ENCODE data around the gene CAND2.
"Not testable (repeated sequence)": the region's sequence is repeated elsewhere in the genome, so short reads cannot be mapped to it uniquely, and the experiment has no call there.

CAND2 gene

GRCh38 chr3:12866836-12867235 is 70.4 kb downstream of the CAND2 start:
- DNase-seq = no peak

GRCh38 chr3:12868039-12869034 is 71.9 kb downstream of the CAND2 start:
- DNase-seq = peak; percentile 81

- no peak for DNase-seq
These were observed 72.6 kb downstream of the CAND2 start for GRCh38 chr3:12869035-12869621.

- DNase-seq = peak; percentile 13
These were observed 74.5 kb downstream of the CAND2 start for GRCh38 chr3:12870942-12871341.

GRCh38 chr3:12871404-12871983 is 75.0 kb downstream of the CAND2 start:
- no peak for DNase-seq

DNA sequence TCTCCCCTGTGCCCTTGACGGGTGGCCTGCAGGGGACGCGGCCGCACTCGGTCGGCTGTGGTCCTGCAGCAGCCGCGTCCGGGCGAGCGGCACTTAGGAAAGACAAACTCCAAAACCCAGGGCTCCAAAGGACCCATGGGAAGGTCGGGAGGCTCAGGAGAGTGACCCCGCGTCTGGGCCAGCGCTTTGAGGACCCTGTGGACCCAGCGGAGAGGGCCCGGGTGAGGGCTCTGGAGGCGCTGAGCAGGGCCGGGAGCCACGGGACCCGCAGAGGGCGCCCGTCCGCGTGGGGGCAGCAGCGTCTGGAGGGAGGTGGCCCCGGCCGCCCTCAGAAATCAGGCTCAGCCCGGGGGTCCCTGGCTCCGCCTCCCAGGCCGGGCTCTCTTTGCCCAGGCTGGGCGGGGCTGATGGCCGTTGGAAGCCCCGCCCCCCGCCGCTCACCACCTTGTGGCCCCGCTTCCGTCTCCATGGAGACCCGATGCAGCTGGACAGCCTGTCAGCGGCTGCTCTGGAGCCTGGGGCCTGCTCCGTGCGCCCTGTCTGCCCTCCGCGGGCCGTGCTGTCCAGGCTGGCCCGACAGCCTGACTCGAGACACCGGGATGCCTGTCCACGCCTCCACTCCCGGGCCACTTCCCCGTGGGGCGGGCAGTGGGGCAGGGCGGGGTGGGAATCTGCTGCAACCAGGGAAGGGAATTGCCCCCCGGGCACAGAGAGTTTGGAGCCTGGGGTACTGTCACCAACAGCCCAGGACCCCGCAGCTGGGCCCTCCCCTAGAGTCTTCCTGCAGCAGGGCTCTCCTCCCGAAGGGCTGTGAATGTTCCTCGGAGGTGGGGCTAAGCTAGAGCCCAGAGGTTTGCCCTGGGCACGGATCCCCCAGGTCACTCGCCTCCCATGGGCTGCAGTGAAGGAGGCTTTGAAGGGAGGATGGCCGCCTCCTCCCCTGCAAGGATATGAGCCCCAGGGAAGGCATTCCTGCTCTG is 79.7 kb downstream of the CAND2 start:
- DNase-seq = peak; percentile 26

GRCh38 chr3:12877040-12877439 is 80.6 kb downstream of the CAND2 start:
- DNase-seq = no peak

GRCh38 chr3:12878141-12878574 is 81.7 kb downstream of the CAND2 start:
- DNase-seq = no peak

DNA sequence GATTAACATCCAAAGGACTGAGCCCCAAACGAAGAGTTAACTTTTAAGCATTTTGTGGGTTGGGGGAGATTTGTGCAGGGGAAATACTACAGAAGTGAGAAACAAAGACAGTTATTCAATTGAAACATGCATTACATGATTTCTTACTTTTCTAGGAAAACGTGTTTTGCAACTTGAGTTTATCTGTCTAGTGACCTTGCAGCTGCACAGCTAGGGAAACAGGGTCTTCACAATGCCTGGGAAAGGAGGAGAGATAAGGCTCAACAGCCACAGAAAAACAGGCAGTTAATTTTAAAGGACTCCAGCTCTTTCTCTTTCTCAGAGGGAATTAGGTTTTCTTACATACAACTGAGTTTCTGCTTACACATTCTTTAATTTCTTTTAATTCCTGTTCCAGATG is 82.3 kb downstream of the CAND2 start:
- DNase-seq = not testable (repeated sequence)

- DNase-seq = no peak
These were observed 82.8 kb downstream of the CAND2 start for GRCh38 chr3:12879191-12879815.

- DNase-seq = not testable (repeated sequence)
These were observed 85.4 kb downstream of the CAND2 start for GRCh38 chr3:12881858-12882257.

GRCh38 chr3:12882336-12883310 is 86.1 kb downstream of the CAND2 start:
- DNase-seq = no peak

DNA sequence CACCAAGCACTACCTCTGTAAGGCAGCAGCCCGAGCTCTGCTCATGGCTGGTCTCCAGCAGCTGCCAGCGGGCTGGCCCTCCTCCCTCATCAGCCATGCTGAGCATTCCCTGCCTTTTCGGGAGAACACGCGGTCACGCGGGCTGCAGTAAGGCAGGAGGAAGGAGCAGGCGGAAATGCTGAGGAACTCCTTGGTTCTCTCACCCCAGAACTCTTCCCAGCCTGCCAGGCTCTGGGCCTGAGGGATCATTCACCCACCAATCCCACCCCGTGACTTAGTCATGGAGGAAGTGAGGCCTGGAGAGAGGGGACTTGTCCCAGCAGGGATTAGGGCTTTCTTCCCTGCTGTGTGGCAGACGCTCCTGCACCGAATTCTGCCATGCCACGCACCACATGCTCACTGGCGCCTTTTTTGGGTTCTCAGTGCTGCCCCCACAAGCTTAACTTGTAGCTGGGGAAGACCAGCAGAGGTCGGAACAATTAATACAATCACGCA is 87.8 kb downstream of the CAND2 start:
- peak; percentile 33 for DNase-seq

All from fibroblast of skin of right biceps (primary cell).